ENCODE results near the gene SMOC2. TPM values are rescaled to one million over a fixed set of nuclear protein-coding genes. Genes with fewer than 3 reads are reported as not detected.

The SMOC2 gene
- total and polyA plus RNA-seq, 2 of the 4 experiments (the other 2 are of a cell fraction), result not detected

DNA sequence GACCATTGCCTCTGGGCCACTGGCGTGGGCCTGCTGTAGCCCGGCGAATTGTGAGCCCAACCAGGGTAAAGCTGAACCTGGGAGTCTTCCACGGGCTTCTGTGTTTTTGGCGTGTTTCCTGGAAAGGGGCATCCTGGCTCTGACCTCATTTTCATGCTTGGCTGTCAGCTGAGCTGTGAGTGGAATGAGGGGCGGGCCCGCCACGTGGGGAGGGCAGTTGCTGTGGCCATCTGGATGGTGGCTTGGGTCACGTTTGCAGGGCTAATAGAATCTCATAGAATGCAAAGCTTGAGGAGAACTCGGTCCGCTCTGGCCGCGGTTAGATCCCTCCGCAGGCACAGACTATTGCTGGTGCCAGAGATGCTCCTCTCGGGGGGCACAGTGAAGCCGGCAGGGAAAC lies 263.0 kb downstream of the SMOC2 start:
- Histone ChIP-seq H4K5ac (ENCODE audit: low read depth, low read length) (no peak overlapping the region), H4K91ac (ENCODE audit: insufficient read depth, low read depth, low read length) (no peak overlapping the region), H4K8ac (ENCODE audit: low read depth in 2 of 2, low read length in 2 of 2) (no peak overlapping the region), H3K14ac (replicated peaks; ENCODE audit: low read depth, low read length) (no peak overlapping the region), H3K27me3 (ENCODE audit: control insufficient read depth, insufficient read depth, low read length) (no peaks in the 10 kb centered on the region), H2BK20ac (ENCODE audit: low read depth, low read length) (no peak overlapping the region), H2BK120ac (ENCODE audit: low read depth, low read length) (no peak overlapping the region), H3K9ac (ENCODE audit: low read depth, low read length) (no peak overlapping the region), H3K9me3 (ENCODE audit: control insufficient read depth, insufficient read depth, low read length) (peaks cover 66% of the 10 kb centered on the region), H3K4me2 (ENCODE audit: low read depth, low read length) (no peak overlapping the region), H2AK5ac (ENCODE audit: low read depth, low read length) (no peak overlapping the region), H3K27ac (ENCODE audit: insufficient read depth, low read length) (no peak overlapping the region), H2BK15ac (ENCODE audit: low read depth, low read length) (no peak overlapping the region), H2BK5ac (ENCODE audit: low read depth, low read length, poor library complexity, severe bottlenecking) (no peak overlapping the region), H4K20me1 (ENCODE audit: insufficient read depth, low read length) (no peaks in the 10 kb centered on the region), H3K23ac (ENCODE audit: low read depth, low read length) (no peak overlapping the region), H3K4me3 (ENCODE audit: insufficient read depth, low read depth, low read length) (no peak overlapping the region), H3K9me1 (ENCODE audit: insufficient read depth, low read length) (no peaks in the 10 kb centered on the region), H3K56ac (ENCODE audit: extremely low read depth, insufficient read depth, low read length) (no peak overlapping the region), H3K79me1 (ENCODE audit: low read depth in 1 of 2, low read length in 2 of 2) (no peaks in the 10 kb centered on the region), H3K4ac (ENCODE audit: low read depth, low read length) (no peak overlapping the region), H3K18ac (ENCODE audit: low read depth, low read length) (no peak overlapping the region), H2AK9ac (replicated peaks; ENCODE audit: low read depth, low read length, poor library complexity) (no peak overlapping the region), H2AFZ (replicated peaks; ENCODE audit: low read length, poor library complexity) (no peak overlapping the region), H3K4me1 (ENCODE audit: control insufficient read depth, insufficient read depth, low read length) (no peaks in the 10 kb centered on the region), H3K36me3 (ENCODE audit: control insufficient read depth, insufficient read depth, low read length) (no peaks in the 10 kb centered on the region)
- dilution Hi-C loops (cut with HindIII; ENCODE audit: low sequenced_read_pairs, unreplicated experiment) (no loop called here), intact Hi-C loops (cut with micrococcal nuclease) (no loop called here), in situ Hi-C loops (cut with MboI; ENCODE audit: low sequenced_read_pairs) (no loop called here)
- POLR2A ChIA-PET (ENCODE audit: unreplicated experiment), result no interaction called here
- ATAC-seq (ENCODE audit: low read depth) (no peak), DNase-seq (no peak)
- no TSS peak for BruUV-seq (replicated peaks)
- CTCF ChIA-PET, result no interaction called here
- WGBS, 2 experiments (ENCODE audit: extremely low coverage in 2 of 2, insufficient read length in 1 of 2), result 53% methylated on average over 5 of the region's 16 CpGs; no CpG with 5 or more reads in 1 of the 2 experiments
- TF ChIP-seq MXI1 (IDR thresholded peaks at IDR 0.05; ENCODE audit: borderline replicate concordance, low read depth, low read length) (no peak), RCOR1 (IDR thresholded peaks at IDR 0.05; ENCODE audit: insufficient replicate concordance, low read length) (no peak), CHD1 (IDR thresholded peaks at IDR 0.05; ENCODE audit: low read depth, low read length) (no peak), NFE2L2 (IDR thresholded peaks at IDR 0.05; ENCODE audit: low read depth, low read length) (no peak), ELK1 (IDR thresholded peaks at IDR 0.05; ENCODE audit: borderline replicate concordance, low read depth, low read length) (no peak), BHLHE40 (IDR thresholded peaks at IDR 0.05; ENCODE audit: low read depth, low read length) (no peak), SMC3 (IDR thresholded peaks at IDR 0.05; ENCODE audit: low read depth, low read length) (no peak), MAFK (IDR thresholded peaks at IDR 0.05; ENCODE audit: low read depth, low read length) (no peak)

All from IMR-90 (cell line).